ENCODE measurements around the gene SPSB4. TPM values are rescaled to one million over a fixed set of nuclear protein-coding genes. Genes with fewer than 3 reads are reported as not detected.

SPSB4 gene
- total and polyA plus RNA-seq, 2 of the 8 experiments (the other 6 are each of a cell fraction or from before 2014, with no cell fraction given) = 15.1 to 17.2 TPM

- no peak overlapping the region for H4K91ac ChIP-seq (replicated peaks; ENCODE audit: insufficient read length, low read length)
- H3K4me3 ChIP-seq (ENCODE audit: extremely low read depth in 1 of 4, insufficient read depth in 2 of 4, low read depth in 3 of 4, low read length in 4 of 4) = no peak overlapping the region
- no peak overlapping the region for H3K4ac ChIP-seq (replicated peaks; ENCODE audit: insufficient read length, low read depth, low read length)
- ChIA-PET POLR2A (ENCODE audit: partially characterized antibody) (interaction anchor here (0.6 kb wide), 1 partner anchor 113 kb away, joined by 3 read pairs; no protein-coding TSS in a partner anchor), CTCF (ENCODE audit: partially characterized antibody) (interaction anchor here (2.6 kb wide), 1 partner anchor 9 kb away, joined by 12 read pairs; no protein-coding TSS in a partner anchor)
- TF ChIP-seq GTF2F1 (IDR thresholded peaks at IDR 0.05; ENCODE audit: borderline replicate concordance, low read depth, low read length) = no peak
- no peak for TF ChIP-seq YY1 (IDR thresholded peaks at IDR 0.05; ENCODE audit: low read depth, low read length)
- no peak for TF ChIP-seq SP4 (IDR thresholded peaks at IDR 0.05; ENCODE audit: low read length)
- no peak for TF ChIP-seq EP300 (IDR thresholded peaks at IDR 0.05; ENCODE audit: borderline replicate concordance in 1 of 2, low read depth in 2 of 2, low read length in 2 of 2)
- no peak for TF ChIP-seq TAF1 (IDR thresholded peaks at IDR 0.05; ENCODE audit: low read depth, low read length)
- TF ChIP-seq KDM5A (IDR thresholded peaks at IDR 0.05; ENCODE audit: low read length) = no peak
- TF ChIP-seq GABPA (IDR thresholded peaks at IDR 0.05; ENCODE audit: borderline replicate concordance, insufficient read depth, low read length) = no peak
- no peak for TF ChIP-seq TCF12 (IDR thresholded peaks at IDR 0.05; ENCODE audit: low read depth, low read length)
- TF ChIP-seq, protein P1, sequence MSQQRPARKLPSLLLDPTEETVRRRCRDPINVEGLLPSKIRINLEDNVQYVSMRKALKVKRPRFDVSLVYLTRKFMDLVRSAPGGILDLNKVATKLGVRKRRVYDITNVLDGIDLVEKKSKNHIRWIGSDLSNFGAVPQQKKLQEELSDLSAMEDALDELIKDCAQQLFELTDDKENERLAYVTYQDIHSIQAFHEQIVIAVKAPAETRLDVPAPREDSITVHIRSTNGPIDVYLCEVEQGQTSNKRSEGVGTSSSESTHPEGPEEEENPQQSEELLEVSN (IDR thresholded peaks at IDR 0.05) = no peak
- no peak for TF ChIP-seq RFX5 (IDR thresholded peaks at IDR 0.05; ENCODE audit: borderline replicate concordance, low read depth, low read length)
- no peak for TF ChIP-seq CHD1 (IDR thresholded peaks at IDR 0.05; ENCODE audit: low read depth, low read length)
- TF ChIP-seq EZH2 (IDR thresholded peaks at IDR 0.05; ENCODE audit: low read depth, low read length, severe bottlenecking) = no peak
- no peak overlapping the region for H3K23ac ChIP-seq (ENCODE audit: insufficient read length)
- no peak overlapping the region for H3K14ac ChIP-seq (ENCODE audit: insufficient read length)
- no peaks in the 10 kb centered on the region; the same call in 1 of the 2 replicates for H3K79me1 ChIP-seq (ENCODE audit: low read depth, low read length)
- no peak overlapping the region for H2BK12ac ChIP-seq (ENCODE audit: low read depth, low read length)
- DNase-seq (ENCODE audit: low read depth in 1 of 2, low spot score in 2 of 2) = peak in 1 of 2 experiments; percentile 1
- peaks cover 0 to 5% of the 10 kb centered on the region in 2 experiments for H4K20me1 ChIP-seq (replicated peaks in 1 of 2; ENCODE audit: control insufficient read depth in 1 of 2, insufficient read depth in 2 of 2, low read length in 2 of 2)
- no peak overlapping the region for H2AK5ac ChIP-seq (ENCODE audit: low read depth, low read length)
- no peak overlapping the region for H2AFZ ChIP-seq (ENCODE audit: low read length)
- no peak overlapping the region for H4K8ac ChIP-seq (ENCODE audit: extremely low read depth, insufficient read depth, low read length)
- H3K27me3 ChIP-seq (replicated peaks in 1 of 4; ENCODE audit: control insufficient read depth in 3 of 4, extremely low read depth in 1 of 4, insufficient read depth in 3 of 4, low read length in 3 of 4) = no peaks in the 10 kb centered on the region
- FAIRE-seq = no peak
- H2BK5ac ChIP-seq (ENCODE audit: low read depth, low read length) = no peak overlapping the region
- H2BK15ac ChIP-seq (ENCODE audit: low read length) = no peak overlapping the region
- H3K56ac ChIP-seq (replicated peaks; ENCODE audit: insufficient read length, low read depth, low read length) = no peak overlapping the region
- H3K9ac ChIP-seq (replicated peaks in 1 of 4; ENCODE audit: extremely low read depth in 1 of 4, low read depth in 3 of 4, low read length in 3 of 4) = no peak overlapping the region
- H3K18ac ChIP-seq (ENCODE audit: extremely low read depth, low read length) = no peak overlapping the region
- peaks cover 0 to 3% (median 0%) of the 10 kb centered on the region in 4 experiments; a peak in 3 of 7 replicates for H3K4me1 ChIP-seq (replicated peaks in 1 of 4; ENCODE audit: control insufficient read depth in 3 of 4, insufficient read depth in 4 of 4, low read length in 3 of 4)
- H4K5ac ChIP-seq (ENCODE audit: insufficient read length, low read depth, low read length) = no peak overlapping the region
- WGBS, 2 experiments (ENCODE audit: extremely low coverage in 1 of 2, insufficient coverage in 1 of 2, insufficient read length in 1 of 2, insufficient replicate concordance in 2 of 2, low coverage in 1 of 2, low lambda C conversion rate in 2 of 2, missing lambda C conversion rate in 1 of 2) = 90% methylated on average over 2 of the region's 2 CpGs; no CpG with 5 or more reads in 1 of the 2 experiments
- H3K79me2 ChIP-seq (ENCODE audit: control insufficient read depth in 1 of 2, insufficient read depth in 2 of 2, low read length in 2 of 2) = peaks cover 0 to 28% of the 10 kb centered on the region in 2 experiments; a peak in 2 of 4 replicates
- H3K9me3 ChIP-seq (ENCODE audit: insufficient read depth in 2 of 2, low read depth in 1 of 2, low read length in 1 of 2) = 0 out of 4 replicates have a peak, but pooled peaks cover 0 to 2% of the 10 kb centered on the region in 2 experiments
- H3K36me3 ChIP-seq (ENCODE audit: control insufficient read depth in 2 of 4, insufficient read depth in 4 of 4, low read length in 3 of 4) = no peaks in the 10 kb centered on the region
- H3K27ac ChIP-seq (ENCODE audit: low read depth, low read length) = no peak overlapping the region
- H2BK120ac ChIP-seq (replicated peaks; ENCODE audit: low read depth, low read length) = no peak overlapping the region
- no peak overlapping the region for H2BK20ac ChIP-seq (ENCODE audit: low read length)
- H3K4me2 ChIP-seq (ENCODE audit: insufficient read depth in 1 of 2, low read depth in 2 of 2, low read length in 2 of 2) = no peak overlapping the region
- H3K23me2 ChIP-seq (ENCODE audit: low read depth, low read length) = no peaks in the 10 kb centered on the region
These were observed 7.8 kb downstream of the SPSB4 start for GRCh38 chr3:141058996-141059395.

Measured in H1 (cell line).